C4-2B (cell line): Measurements from ENCODE around the gene PTPRF.
A peak's percentile ranks its signal among the peaks of the same experiment; 100 is the strongest.

ENCODE experiments used
- H3K27ac ChIP-seq: fragments of 450-650 bp; 2 replicates; pipeline ENCODE4 v1.5.1; 2017
- CTCF ChIP-seq: fragments of 450-650 bp; conservative IDR thresholded peaks from 2 replicates; pipeline ENCODE4 v1.5.1; 2017; ENCODE audit warnings: mild to moderate bottlenecking
- ZFX ChIP-seq: fragments of 450-650 bp; IDR thresholded peaks from 2 replicates; pipeline ENCODE4 v1.6.1; 2017

The PTPRF gene

GRCh38 chr1:43549394-43549793 is 18.7 kb downstream of the PTPRF start:
- peak; percentile 18; the same call in 1 of the 2 replicates for TF ChIP-seq ZFX
- H3K27ac ChIP-seq = peak overlapping the region; percentile 96

GRCh38 chr1:43549921-43550597 is 19.4 kb downstream of the PTPRF start:
- no peak for TF ChIP-seq ZFX
- no peak for TF ChIP-seq CTCF
- peak overlapping the region; percentile 96 for H3K27ac ChIP-seq

- TF ChIP-seq CTCF (no peak), ZFX (no peak)
- peak overlapping the region; percentile 96 for H3K27ac ChIP-seq
Measured at GRCh38 chr1:43550598-43551246, 20.0 kb downstream of the PTPRF start.

- peak overlapping the region; percentile 96 for H3K27ac ChIP-seq
- no peak for TF ChIP-seq CTCF
- TF ChIP-seq ZFX = no peak
Measured at GRCh38 chr1:43551396-43551888, 20.8 kb downstream of the PTPRF start.

GRCh38 chr1:43552059-43552742 is 21.5 kb downstream of the PTPRF start:
- TF ChIP-seq ZFX = no peak
- TF ChIP-seq CTCF = no peak
- H3K27ac ChIP-seq = peak overlapping the region; percentile 96

- peak overlapping the region; percentile 96 for H3K27ac ChIP-seq
- TF ChIP-seq ZFX (no peak), CTCF (no peak)
Measured at GRCh38 chr1:43552813-43553212, 22.1 kb downstream of the PTPRF start.

GRCh38 chr1:43554444-43554992 is 23.8 kb downstream of the PTPRF start:
- TF ChIP-seq ZFX = no peak
- TF ChIP-seq CTCF = no peak
- H3K27ac ChIP-seq = peak overlapping the region; percentile 96; the same call in 1 of the 2 replicates
